22Rv1 (cell line): ENCODE data around the gene NPSR1.

Source experiments
- ZFX ChIP-seq: fragments of 450-650 bp; IDR thresholded peaks from 2 replicates; pipeline ENCODE4 v1.6.1; 2017; ENCODE audit warnings: antibody characterized with exemption, borderline replicate concordance
- TF ChIP-seq, protein P1 (sequence below): fragments of 450-650 bp; IDR thresholded peaks from 2 replicates; pipeline ENCODE4 v1.5.1; 2017; ENCODE audit warnings: mild to moderate bottlenecking

DNA sequence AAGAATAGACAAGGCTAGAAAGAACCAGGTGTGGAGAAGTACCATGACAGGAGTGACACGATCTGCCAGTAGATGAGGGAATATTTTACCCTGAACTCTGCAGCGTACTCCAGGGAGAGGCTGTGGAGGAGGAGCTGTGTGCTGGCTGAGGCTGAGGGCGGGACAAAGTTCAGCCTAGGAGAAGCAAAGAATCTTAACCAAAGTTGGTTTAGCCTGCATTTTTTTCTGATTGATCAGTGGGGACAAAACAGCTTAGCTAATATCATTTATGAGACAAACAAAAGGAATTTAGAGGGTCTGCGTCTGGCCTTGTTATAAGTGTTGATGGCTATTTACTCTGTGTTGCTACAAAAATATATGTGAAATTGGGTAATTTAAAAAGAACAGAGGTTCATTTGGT, 5.2 kb upstream of the NPSR1 start:
- TF ChIP-seq, protein P1, sequence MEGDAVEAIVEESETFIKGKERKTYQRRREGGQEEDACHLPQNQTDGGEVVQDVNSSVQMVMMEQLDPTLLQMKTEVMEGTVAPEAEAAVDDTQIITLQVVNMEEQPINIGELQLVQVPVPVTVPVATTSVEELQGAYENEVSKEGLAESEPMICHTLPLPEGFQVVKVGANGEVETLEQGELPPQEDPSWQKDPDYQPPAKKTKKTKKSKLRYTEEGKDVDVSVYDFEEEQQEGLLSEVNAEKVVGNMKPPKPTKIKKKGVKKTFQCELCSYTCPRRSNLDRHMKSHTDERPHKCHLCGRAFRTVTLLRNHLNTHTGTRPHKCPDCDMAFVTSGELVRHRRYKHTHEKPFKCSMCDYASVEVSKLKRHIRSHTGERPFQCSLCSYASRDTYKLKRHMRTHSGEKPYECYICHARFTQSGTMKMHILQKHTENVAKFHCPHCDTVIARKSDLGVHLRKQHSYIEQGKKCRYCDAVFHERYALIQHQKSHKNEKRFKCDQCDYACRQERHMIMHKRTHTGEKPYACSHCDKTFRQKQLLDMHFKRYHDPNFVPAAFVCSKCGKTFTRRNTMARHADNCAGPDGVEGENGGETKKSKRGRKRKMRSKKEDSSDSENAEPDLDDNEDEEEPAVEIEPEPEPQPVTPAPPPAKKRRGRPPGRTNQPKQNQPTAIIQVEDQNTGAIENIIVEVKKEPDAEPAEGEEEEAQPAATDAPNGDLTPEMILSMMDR = no peak
- no peak for TF ChIP-seq ZFX
